GM21447 (cell line): ENCODE results near the gene ZCCHC9.
"Not testable (repeated sequence)": the region's sequence is repeated elsewhere in the genome, so short reads cannot be mapped to it uniquely, and the experiment has no call there.

Source experiments
- ATAC-seq: cut with Tn5 transposase; IDR thresholded peaks from one replicate; pipeline ENCODE4 v1.9.1; 2021; ENCODE audit not compliant: unreplicated experiment

ZCCHC9 gene

GRCh38 chr5:81305785-81306184, 4.4 kb downstream of the ZCCHC9 start:
- no peak for ATAC-seq

- ATAC-seq, result no peak
These were observed 7.4 kb downstream of the ZCCHC9 start for GRCh38 chr5:81308836-81309235.

- ATAC-seq, result no peak
These were observed 9.1 kb downstream of the ZCCHC9 start for GRCh38 chr5:81310402-81311063.

- ATAC-seq, result no peak
These were observed 11.9 kb downstream of the ZCCHC9 start for GRCh38 chr5:81313278-81313677.

GRCh38 chr5:81313686-81314085, 12.3 kb downstream of the ZCCHC9 start:
- no peak for ATAC-seq

GRCh38 chr5:81314581-81314980, 13.2 kb downstream of the ZCCHC9 start:
- no peak for ATAC-seq

- ATAC-seq, result no peak
These were observed 13.9 kb downstream of the ZCCHC9 start for GRCh38 chr5:81315336-81315735.

- no peak for ATAC-seq
These were observed 14.4 kb downstream of the ZCCHC9 start for GRCh38 chr5:81315830-81316229.

GRCh38 chr5:81316571-81316970, 15.2 kb downstream of the ZCCHC9 start:
- ATAC-seq, result no peak

- no peak for ATAC-seq
These were observed 16.1 kb downstream of the ZCCHC9 start for GRCh38 chr5:81317536-81317935.

GRCh38 chr5:81326554-81326953, 25.2 kb downstream of the ZCCHC9 start:
- ATAC-seq, result no peak

GRCh38 chr5:81334304-81335061, 33.1 kb downstream of the ZCCHC9 start:
- no peak for ATAC-seq

GRCh38 chr5:81335946-81336345, 34.6 kb downstream of the ZCCHC9 start:
- no peak for ATAC-seq

GRCh38 chr5:81336556-81336955, 35.2 kb downstream of the ZCCHC9 start:
- ATAC-seq, result no peak

- no peak for ATAC-seq
These were observed 36.4 kb downstream of the ZCCHC9 start for GRCh38 chr5:81337803-81338202.

- not testable (repeated sequence) for ATAC-seq
These were observed 36.8 kb downstream of the ZCCHC9 start for GRCh38 chr5:81338213-81338612.

GRCh38 chr5:81344736-81345135, 43.3 kb downstream of the ZCCHC9 start:
- ATAC-seq, result no peak

GRCh38 chr5:81345411-81346003, 44.1 kb downstream of the ZCCHC9 start:
- ATAC-seq, result no peak

- ATAC-seq, result no peak
These were observed 47.8 kb downstream of the ZCCHC9 start for GRCh38 chr5:81349161-81349560.

GRCh38 chr5:81350507-81350906, 49.1 kb downstream of the ZCCHC9 start:
- ATAC-seq, result no peak

- ATAC-seq, result no peak
These were observed 51.8 kb downstream of the ZCCHC9 start for GRCh38 chr5:81353189-81353588.

GRCh38 chr5:81354093-81354492, 52.7 kb downstream of the ZCCHC9 start:
- ATAC-seq, result no peak
